ENCODE data around the gene OSBPL3. TPM values are rescaled to one million over a fixed set of nuclear protein-coding genes. Genes with fewer than 3 reads are reported as not detected.
"Not testable (repeated sequence)": the region's sequence is repeated elsewhere in the genome, so short reads cannot be mapped to it uniquely, and the experiment has no call there.

The OSBPL3 gene
- total RNA-seq, 1 experiment from 2014 or later, result 39.4 TPM

GRCh38 chr7:24920451-24921361 lies 59.3 kb downstream of the OSBPL3 start:
- DNase-seq (ENCODE audit: low read depth), result no peak

- no peak for DNase-seq (ENCODE audit: low read depth)
Measured at GRCh38 chr7:24917510-24918239, 62.3 kb downstream of the OSBPL3 start.

GRCh38 chr7:24916463-24917040 lies 63.4 kb downstream of the OSBPL3 start:
- DNase-seq (ENCODE audit: low read depth), result no peak

GRCh38 chr7:24914465-24914859 lies 65.5 kb downstream of the OSBPL3 start:
- no peak for DNase-seq (ENCODE audit: low read depth)

GRCh38 chr7:24913801-24914464 lies 66.0 kb downstream of the OSBPL3 start:
- DNase-seq (ENCODE audit: low read depth), result no peak

GRCh38 chr7:24912874-24913514 lies 67.0 kb downstream of the OSBPL3 start:
- DNase-seq (ENCODE audit: low read depth), result no peak

- no peak for DNase-seq (ENCODE audit: low read depth)
Measured at GRCh38 chr7:24912424-24912823, 67.6 kb downstream of the OSBPL3 start.

GRCh38 chr7:24911213-24911603 lies 68.8 kb downstream of the OSBPL3 start:
- DNase-seq (ENCODE audit: low read depth), result no peak

- no peak for DNase-seq (ENCODE audit: low read depth)
Measured at GRCh38 chr7:24910551-24911212, 69.3 kb downstream of the OSBPL3 start.

- no peak for DNase-seq (ENCODE audit: low read depth)
Measured at GRCh38 chr7:24908727-24909126, 71.3 kb downstream of the OSBPL3 start.

GRCh38 chr7:24908166-24908565 lies 71.8 kb downstream of the OSBPL3 start:
- no peak for DNase-seq (ENCODE audit: low read depth)

- peak; percentile 72 for DNase-seq (ENCODE audit: low read depth)
Measured at GRCh38 chr7:24907311-24907886, 72.6 kb downstream of the OSBPL3 start.

- peak; percentile 40 for DNase-seq (ENCODE audit: low read depth)
Measured at GRCh38 chr7:24905996-24906770, 73.8 kb downstream of the OSBPL3 start.

- DNase-seq (ENCODE audit: low read depth), result not testable (repeated sequence)
Measured at GRCh38 chr7:24903992-24904391, 76.0 kb downstream of the OSBPL3 start.

- DNase-seq (ENCODE audit: low read depth), result no peak
Measured at GRCh38 chr7:24903559-24903958, 76.4 kb downstream of the OSBPL3 start.

- DNase-seq (ENCODE audit: low read depth), result no peak
Measured at GRCh38 chr7:24902931-24903330, 77.0 kb downstream of the OSBPL3 start.

- no peak for DNase-seq (ENCODE audit: low read depth)
Measured at GRCh38 chr7:24902276-24902675, 77.7 kb downstream of the OSBPL3 start.

GRCh38 chr7:24899905-24900304 lies 80.1 kb downstream of the OSBPL3 start:
- DNase-seq (ENCODE audit: low read depth), result no peak

- no peak for DNase-seq (ENCODE audit: low read depth)
Measured at GRCh38 chr7:24899161-24899560, 80.8 kb downstream of the OSBPL3 start.

GRCh38 chr7:24898691-24899090 lies 81.3 kb downstream of the OSBPL3 start:
- DNase-seq (ENCODE audit: low read depth), result peak; percentile 77
